Retinal pigment epithelial cell (primary cell): ENCODE measurements around the gene PFDN2.
"Not testable (repeated sequence)": the region's sequence is repeated elsewhere in the genome, so short reads cannot be mapped to it uniquely, and the experiment has no call there.

Experiments used
- DNase-seq: peaks from one replicate; pipeline ENCODE4 v3.0.0-alpha.2; 2010; ENCODE audit warnings: low read depth
- H3K4me3 ChIP-seq: 2 replicates; pipeline ENCODE4 v1.5.1; 2011; ENCODE audit warnings: mild to moderate bottlenecking, low read length, control low read depth, moderate library complexity
- CTCF ChIP-seq: conservative IDR thresholded peaks from 2 replicates; pipeline ENCODE4 v1.5.1; 2011; ENCODE audit warnings: low read depth, low read length, control low read depth, inconsistent platforms

PFDN2 gene

GRCh38 chr1:161128591-161129420, 11.0 kb upstream of the PFDN2 start:
- H3K4me3 ChIP-seq = no peak overlapping the region
- DNase-seq = no peak
- TF ChIP-seq CTCF = no peak

GRCh38 chr1:161127649-161128048, 9.8 kb upstream of the PFDN2 start:
- no peak for TF ChIP-seq CTCF

GRCh38 chr1:161122967-161123366, 5.1 kb upstream of the PFDN2 start:
- no peak for TF ChIP-seq CTCF
- no peak overlapping the region for H3K4me3 ChIP-seq
- no peak for DNase-seq

More at GRCh38 chr1:161127649-161128048, 9.8 kb upstream of the PFDN2 start:
- no peak overlapping the region for H3K4me3 ChIP-seq
- DNase-seq = no peak

GRCh38 chr1:161121834-161122233, 4.0 kb upstream of the PFDN2 start:
- TF ChIP-seq CTCF = no peak
- DNase-seq = no peak
- H3K4me3 ChIP-seq = no peak overlapping the region

- DNase-seq = no peak
- H3K4me3 ChIP-seq = no peak overlapping the region
- no peak for TF ChIP-seq CTCF
These were observed 3.3 kb upstream of the PFDN2 start for GRCh38 chr1:161121042-161121650.

- peak; percentile 48 for DNase-seq
- peak; percentile 56 for TF ChIP-seq CTCF
- H3K4me3 ChIP-seq = peak overlapping the region; percentile 100
These were observed 1.5 kb upstream of the PFDN2 start for GRCh38 chr1:161119092-161119903.

GRCh38 chr1:161115961-161116360, 1.9 kb downstream of the PFDN2 start:
- DNase-seq, H3K4me3 ChIP-seq: not testable (repeated sequence)
